Measurements from ENCODE around the gene CHD9. TPM values are rescaled to one million over a fixed set of nuclear protein-coding genes. Genes with fewer than 3 reads are reported as not detected.
"Not testable (repeated sequence)": the region's sequence is repeated elsewhere in the genome, so short reads cannot be mapped to it uniquely, and the experiment has no call there.

Gene CHD9
- total RNA-seq = 1 to 10 TPM; 9.4 to 9.7 TPM

DNA sequence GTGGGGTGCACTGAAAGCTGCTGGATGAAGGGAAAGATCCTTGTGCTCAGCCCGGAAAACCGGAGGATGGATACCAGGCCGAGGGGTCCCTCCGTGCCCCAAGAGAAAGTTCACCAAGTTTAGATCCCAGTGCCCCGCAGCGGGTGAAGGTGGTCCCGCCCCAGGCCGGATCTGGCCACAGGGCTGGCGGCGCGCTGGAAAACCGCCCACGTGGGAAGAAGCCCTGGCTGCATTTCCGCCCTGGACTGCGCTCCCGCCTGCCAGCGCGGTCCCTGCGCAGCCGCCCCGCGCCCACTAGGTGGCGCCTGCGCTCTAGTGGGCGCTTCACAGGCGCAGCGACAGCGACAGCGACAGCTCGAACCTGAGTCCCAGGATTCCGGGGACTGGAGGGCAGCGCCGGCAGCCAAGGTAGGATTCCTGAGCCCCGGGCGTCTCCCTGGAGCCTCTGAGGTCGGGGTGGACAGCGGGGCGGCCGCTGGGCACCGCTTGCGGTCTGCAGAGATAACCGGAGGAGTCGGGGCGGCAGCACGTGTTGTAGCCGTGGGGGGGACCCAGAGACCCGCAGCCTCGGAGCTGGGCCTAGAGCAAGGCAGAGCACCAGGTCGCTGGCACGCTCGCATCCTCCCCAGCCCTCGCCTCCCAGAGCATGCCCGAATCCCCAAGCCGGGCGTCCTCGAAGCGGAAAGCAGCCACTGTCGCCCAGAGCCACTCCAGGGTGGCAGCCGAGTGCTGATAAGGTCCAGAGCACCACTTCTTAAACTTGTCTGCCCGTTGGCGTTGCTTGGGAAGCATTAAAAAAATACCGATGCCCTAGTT is at the start of gene CHD9:
Gene CHD9, plus strand, starts transcription at position 322 of the 816 bp plus-strand sequence. CDS start 101,099 bp downstream, outside the sequence.
- H3K4me3 Mint-ChIP-seq = peak within 1 kb of the TSS; percentile 80
- peaks cover 18% of the 10 kb centered on the region for H3K4me1 Mint-ChIP-seq (ENCODE audit: low read depth)
- peaks cover 3% of the 10 kb centered on the region for H3K27me3 Mint-ChIP-seq (ENCODE audit: low read depth)
- DNase-seq = peak; percentile 72
- H3K36me3 Mint-ChIP-seq (ENCODE audit: low read depth) = no peaks in the 10 kb centered on the region
- intact Hi-C loops (cut with micrococcal nuclease) = loop anchor here (1.0 to 10.0 kb wide), 10 partner anchors 44 to 455 kb away; partner anchors contain the start of genes AKTIP and RBL2
- no peaks in the 10 kb centered on the region for H3K9me3 Mint-ChIP-seq
- no peak within 1 kb of the TSS for H3K27ac Mint-ChIP-seq
- CTCF ChIA-PET = interaction anchor here (0.6 to 4.3 kb wide), 22 partner anchors 8 to 350 kb away, joined by 3 to 30 read pairs (median 4); no protein-coding TSS in a partner anchor

GRCh38 chr16:53007095-53007494 is 47.7 kb upstream of the CHD9 start:
- no peaks in the 10 kb centered on the region for H3K9me3 Mint-ChIP-seq

GRCh38 chr16:53014287-53014686 is 40.5 kb upstream of the CHD9 start:
- intact Hi-C loops (cut with micrococcal nuclease) = no loop called here
- Mint-ChIP-seq H3K4me3 (no peak overlapping the region), H3K36me3 (ENCODE audit: low read depth) (no peaks in the 10 kb centered on the region), H3K27me3 (ENCODE audit: low read depth) (peaks cover 18% of the 10 kb centered on the region), H3K9me3 (no peaks in the 10 kb centered on the region), H3K27ac (no peak overlapping the region), H3K4me1 (ENCODE audit: low read depth) (no peaks in the 10 kb centered on the region)
- CTCF ChIA-PET = no interaction called here
- no peak for DNase-seq

More at GRCh38 chr16:53007095-53007494, 47.7 kb upstream of the CHD9 start:
- Mint-ChIP-seq H3K36me3 (ENCODE audit: low read depth) (no peaks in the 10 kb centered on the region), H3K4me1 (ENCODE audit: low read depth) (no peaks in the 10 kb centered on the region), H3K27ac (no peak overlapping the region), H3K4me3 (no peak overlapping the region), H3K27me3 (ENCODE audit: low read depth) (peaks cover 5% of the 10 kb centered on the region)
- intact Hi-C loops (cut with micrococcal nuclease) = no loop called here
- no peak for DNase-seq
- CTCF ChIA-PET = no interaction called here

DNA sequence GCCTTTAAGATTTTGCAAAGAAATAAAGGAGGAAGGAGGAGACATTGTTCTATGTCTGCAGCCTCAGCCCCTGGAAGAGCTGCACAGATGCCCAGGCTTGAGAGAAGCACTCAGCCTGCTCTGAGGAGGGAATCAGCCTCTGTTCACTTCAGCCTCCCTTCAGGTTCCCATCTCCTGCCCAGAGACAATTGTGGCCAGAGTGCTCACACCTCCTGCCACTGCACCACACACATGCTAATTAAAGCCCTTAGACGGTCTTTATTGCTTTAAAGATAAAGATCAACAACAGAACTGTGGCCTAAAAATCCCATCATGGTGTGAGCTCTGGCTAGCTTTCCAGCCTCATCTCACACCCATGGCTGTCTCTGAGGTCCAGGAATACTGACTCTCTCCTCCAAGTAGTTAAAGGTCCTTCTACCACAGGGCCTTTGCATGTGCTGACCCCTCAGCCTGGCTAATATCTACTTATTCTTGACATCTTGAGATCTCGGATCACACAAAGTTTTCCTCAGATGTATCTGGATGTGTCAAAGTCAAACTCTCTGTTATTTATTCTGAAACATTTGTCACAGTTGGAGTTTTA is 35.9 kb upstream of the CHD9 start:
- H3K4me1 Mint-ChIP-seq (ENCODE audit: low read depth) = no peaks in the 10 kb centered on the region
- no peaks in the 10 kb centered on the region for H3K36me3 Mint-ChIP-seq (ENCODE audit: low read depth)
- CTCF ChIA-PET = interaction anchor here (0.6 kb wide), 1 partner anchor 78 kb away, joined by 3 read pairs; no protein-coding TSS in a partner anchor
- no peak for DNase-seq
- H3K27ac Mint-ChIP-seq = no peak overlapping the region
- no peaks in the 10 kb centered on the region for H3K9me3 Mint-ChIP-seq
- intact Hi-C loops (cut with micrococcal nuclease) = no loop called here
- H3K27me3 Mint-ChIP-seq (ENCODE audit: low read depth) = peaks cover 13% of the 10 kb centered on the region
- no peak overlapping the region for H3K4me3 Mint-ChIP-seq

DNA sequence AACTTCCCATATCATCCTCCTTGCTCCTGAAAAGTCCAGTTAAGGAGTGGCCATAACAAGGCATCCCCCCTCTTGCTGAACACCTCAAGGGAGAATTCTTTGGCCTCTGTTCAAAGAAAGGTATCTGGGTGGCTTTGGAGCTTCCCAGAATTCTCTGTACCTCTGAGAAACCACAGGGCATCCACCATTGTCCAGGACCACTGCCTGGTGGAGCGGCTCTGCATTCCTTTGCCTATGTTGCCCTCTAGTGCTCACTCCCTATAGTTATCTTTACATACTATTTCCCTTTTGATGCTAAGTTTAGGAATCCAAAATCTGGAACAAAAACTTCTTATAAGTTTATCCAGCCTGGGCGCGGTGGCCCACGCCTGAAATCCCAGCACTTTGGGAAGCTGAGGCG is 32.4 kb upstream of the CHD9 start:
- H3K27me3 Mint-ChIP-seq (ENCODE audit: low read depth) = peaks cover 6% of the 10 kb centered on the region
- no peaks in the 10 kb centered on the region for H3K4me1 Mint-ChIP-seq (ENCODE audit: low read depth)
- peak; percentile 27 for DNase-seq

DNA sequence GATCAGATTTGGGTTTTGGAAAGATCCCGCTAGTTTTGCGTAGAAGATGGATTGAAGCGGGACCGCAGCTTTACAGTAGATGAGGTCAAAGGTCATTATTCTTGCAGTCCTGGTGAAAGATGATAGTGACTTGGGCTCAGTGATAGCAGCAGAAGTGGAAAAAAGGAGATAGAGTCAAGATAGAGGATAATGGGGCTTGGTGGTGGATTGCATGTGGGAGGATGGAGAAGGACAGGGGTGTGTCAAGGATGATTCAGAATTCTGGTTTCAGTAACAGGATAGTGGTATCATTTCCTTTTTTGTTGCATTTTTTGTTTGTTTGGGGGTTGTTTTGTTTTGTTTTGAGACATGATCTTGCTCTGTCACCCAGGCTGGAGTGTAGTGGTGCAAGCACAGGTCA is 30.7 kb upstream of the CHD9 start:
- Mint-ChIP-seq H3K9me3 (no peaks in the 10 kb centered on the region), H3K27ac (no peak overlapping the region), H3K4me3 (no peak overlapping the region), H3K27me3 (ENCODE audit: low read depth) (peaks cover 6% of the 10 kb centered on the region), H3K4me1 (ENCODE audit: low read depth) (no peaks in the 10 kb centered on the region), H3K36me3 (ENCODE audit: low read depth) (no peaks in the 10 kb centered on the region)
- CTCF ChIA-PET = no interaction called here
- no peak for DNase-seq
- intact Hi-C loops (cut with micrococcal nuclease) = no loop called here

More for the DNA sequence above, 32.4 kb upstream of the CHD9 start:
- CTCF ChIA-PET = interaction anchor here (1.0 kb wide), 1 partner anchor 48 kb away, joined by 3 read pairs; no protein-coding TSS in a partner anchor
- H3K9me3 Mint-ChIP-seq = no peaks in the 10 kb centered on the region
- no peak overlapping the region for H3K4me3 Mint-ChIP-seq
- H3K36me3 Mint-ChIP-seq (ENCODE audit: low read depth) = no peaks in the 10 kb centered on the region
- intact Hi-C loops (cut with micrococcal nuclease) = loop anchor here (1.0 kb wide), 1 partner anchor 831 kb away; no protein-coding TSS in a partner anchor
- H3K27ac Mint-ChIP-seq = no peak overlapping the region

- Mint-ChIP-seq H3K27ac (no peak overlapping the region), H3K36me3 (ENCODE audit: low read depth) (no peaks in the 10 kb centered on the region), H3K27me3 (ENCODE audit: low read depth) (peaks cover 16% of the 10 kb centered on the region), H3K4me1 (ENCODE audit: low read depth) (no peaks in the 10 kb centered on the region), H3K9me3 (no peaks in the 10 kb centered on the region), H3K4me3 (no peak overlapping the region)
- DNase-seq = no peak
- intact Hi-C loops (cut with micrococcal nuclease) = no loop called here
- CTCF ChIA-PET = no interaction called here
These were observed 24.8 kb upstream of the CHD9 start for GRCh38 chr16:53029971-53030370.

DNA sequence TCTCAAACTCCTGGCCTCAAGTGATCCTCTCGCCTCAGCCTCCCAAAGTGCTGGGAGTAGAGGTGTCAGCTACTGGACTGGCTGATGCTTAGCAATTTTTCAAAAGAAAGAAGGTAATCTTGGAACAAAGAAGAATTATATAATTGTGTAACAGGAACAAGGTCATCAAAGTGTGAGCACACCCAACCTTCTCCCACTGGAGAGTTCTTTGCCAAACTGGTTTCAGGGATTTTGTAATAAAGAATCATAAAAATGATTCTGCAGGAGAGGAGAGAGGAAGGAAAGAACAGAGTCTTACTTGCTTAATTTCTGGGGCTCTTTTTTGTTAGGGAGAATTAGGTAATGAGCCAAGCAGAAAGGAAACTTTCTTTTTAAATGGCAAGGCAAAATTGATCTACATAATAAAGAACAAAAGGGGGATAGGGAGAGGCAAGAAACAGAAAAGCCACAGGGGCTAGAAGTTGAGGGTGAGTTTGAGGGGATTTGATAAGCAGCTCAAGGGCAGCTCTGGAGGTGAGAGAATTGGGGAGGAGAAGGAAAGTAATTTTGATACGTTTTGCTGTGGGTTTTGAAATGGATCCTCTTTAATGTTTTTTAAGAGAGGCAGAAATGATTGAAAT is 23.4 kb upstream of the CHD9 start:
- CTCF ChIA-PET = interaction anchor here (0.6 kb wide), 1 partner anchor 297 kb away, joined by 3 read pairs; no protein-coding TSS in a partner anchor
- Mint-ChIP-seq H3K36me3 (ENCODE audit: low read depth) (no peaks in the 10 kb centered on the region), H3K27ac (no peak overlapping the region), H3K9me3 (no peaks in the 10 kb centered on the region), H3K4me3 (no peak overlapping the region), H3K4me1 (ENCODE audit: low read depth) (no peaks in the 10 kb centered on the region), H3K27me3 (ENCODE audit: low read depth) (peaks cover 19% of the 10 kb centered on the region)
- intact Hi-C loops (cut with micrococcal nuclease) = no loop called here
- DNase-seq = no peak

DNA sequence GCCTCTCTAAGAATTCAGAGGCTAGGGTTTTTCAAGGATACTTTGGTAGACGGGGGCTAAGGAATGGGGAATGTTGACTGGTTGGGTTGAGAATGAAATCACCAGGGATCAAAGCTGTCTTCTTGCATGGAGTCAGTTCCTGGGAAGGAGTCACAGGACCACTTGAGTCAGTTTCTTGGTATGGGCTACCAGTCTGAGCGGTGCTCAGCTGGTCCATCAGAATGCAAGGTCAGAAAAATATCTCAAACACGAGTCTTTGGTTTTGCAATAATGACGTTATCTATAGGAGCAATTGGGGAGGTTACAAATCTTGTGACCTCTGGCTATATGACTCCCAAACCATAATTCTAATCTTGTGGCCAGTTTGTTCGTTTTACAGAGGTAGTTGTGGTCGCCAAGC is 20.5 kb upstream of the CHD9 start:
- no peak overlapping the region for H3K4me3 Mint-ChIP-seq
- DNase-seq = no peak
- H3K36me3 Mint-ChIP-seq (ENCODE audit: low read depth) = no peaks in the 10 kb centered on the region
- no peak overlapping the region for H3K27ac Mint-ChIP-seq
- H3K27me3 Mint-ChIP-seq (ENCODE audit: low read depth) = peaks cover 19% of the 10 kb centered on the region
- intact Hi-C loops (cut with micrococcal nuclease) = no loop called here
- H3K9me3 Mint-ChIP-seq = no peaks in the 10 kb centered on the region
- CTCF ChIA-PET = no interaction called here
- no peaks in the 10 kb centered on the region for H3K4me1 Mint-ChIP-seq (ENCODE audit: low read depth)

DNA sequence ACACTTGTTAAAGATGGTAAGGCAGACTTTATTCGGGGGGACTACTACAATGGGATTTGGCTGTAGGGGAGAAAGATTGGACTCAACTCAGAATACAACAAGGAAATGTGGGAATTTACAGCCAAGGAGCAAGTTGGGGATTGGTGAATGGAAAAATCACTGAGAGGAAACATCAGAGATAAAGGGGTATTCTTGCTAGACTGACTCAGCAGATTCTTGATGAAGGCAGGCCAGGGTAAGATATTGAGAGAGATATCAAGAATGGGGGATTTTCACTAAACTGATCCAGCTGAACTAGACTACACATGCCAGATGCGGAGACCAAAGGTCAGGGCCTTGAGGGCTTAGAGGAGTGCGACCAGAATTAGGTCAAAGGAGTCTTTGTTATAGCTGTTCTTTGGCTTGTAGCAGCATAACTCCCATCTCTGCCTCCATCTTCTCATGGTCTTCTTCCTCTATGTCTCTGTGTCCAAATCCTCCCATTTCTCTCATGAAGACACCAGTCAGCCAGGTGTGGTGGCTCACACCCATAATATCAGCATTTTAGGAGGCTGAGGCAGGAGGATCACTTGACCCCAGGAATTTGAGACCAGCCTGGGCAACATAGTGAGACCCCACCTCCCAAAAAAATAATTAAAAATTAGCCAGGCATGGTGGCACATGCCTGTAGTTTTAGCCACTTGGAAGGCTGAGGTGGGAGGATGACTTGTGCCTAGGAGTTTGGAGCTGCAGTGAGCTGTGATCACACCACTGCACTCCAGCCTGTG is 19.4 kb upstream of the CHD9 start:
- CTCF ChIA-PET = no interaction called here
- no peaks in the 10 kb centered on the region for H3K9me3 Mint-ChIP-seq
- H3K27ac Mint-ChIP-seq = no peak overlapping the region
- DNase-seq = no peak
- H3K4me3 Mint-ChIP-seq = no peak overlapping the region
- H3K36me3 Mint-ChIP-seq (ENCODE audit: low read depth) = no peaks in the 10 kb centered on the region
- H3K4me1 Mint-ChIP-seq (ENCODE audit: low read depth) = no peaks in the 10 kb centered on the region
- intact Hi-C loops (cut with micrococcal nuclease) = no loop called here
- peaks cover 16% of the 10 kb centered on the region for H3K27me3 Mint-ChIP-seq (ENCODE audit: low read depth)

DNA sequence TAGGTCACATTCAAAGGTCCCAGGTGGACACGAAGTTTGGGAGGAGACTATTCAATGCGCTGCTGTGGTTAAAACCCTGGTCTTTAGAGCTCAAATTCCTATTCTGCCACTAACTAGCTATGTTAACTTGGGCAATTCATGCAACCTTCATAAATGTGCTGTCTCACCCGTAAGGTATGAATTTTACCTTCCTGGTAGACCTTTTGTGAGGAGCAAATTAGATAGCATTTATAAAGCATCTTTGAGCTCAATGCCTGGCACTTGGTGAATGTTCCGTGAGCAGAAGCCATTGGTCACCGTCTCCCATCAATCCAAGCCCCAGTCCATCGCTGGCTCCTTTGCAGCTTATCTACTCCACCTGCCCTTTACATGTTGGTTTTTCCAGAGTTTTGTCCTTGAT is 18.7 kb upstream of the CHD9 start:
- no peak overlapping the region for H3K4me3 Mint-ChIP-seq

GRCh38 chr16:53036711-53037110 is 18.1 kb upstream of the CHD9 start:
- H3K4me3 Mint-ChIP-seq; intact Hi-C loops (cut with micrococcal nuclease); CTCF ChIA-PET; H3K4me1 Mint-ChIP-seq (ENCODE audit: low read depth); DNase-seq; H3K36me3 Mint-ChIP-seq (ENCODE audit: low read depth); H3K27ac Mint-ChIP-seq; H3K9me3 Mint-ChIP-seq: not testable (repeated sequence)
- H3K27me3 Mint-ChIP-seq (ENCODE audit: low read depth) = peaks cover 15% of the 10 kb centered on the region

More for the DNA sequence above, 18.7 kb upstream of the CHD9 start:
- DNase-seq = no peak
- CTCF ChIA-PET = no interaction called here
- H3K36me3 Mint-ChIP-seq (ENCODE audit: low read depth) = no peaks in the 10 kb centered on the region
- no peaks in the 10 kb centered on the region for H3K9me3 Mint-ChIP-seq
- peaks cover 16% of the 10 kb centered on the region for H3K27me3 Mint-ChIP-seq (ENCODE audit: low read depth)
- no peak overlapping the region for H3K27ac Mint-ChIP-seq
- intact Hi-C loops (cut with micrococcal nuclease) = no loop called here
- no peaks in the 10 kb centered on the region for H3K4me1 Mint-ChIP-seq (ENCODE audit: low read depth)

Measured in activated naive CD4-positive, alpha-beta T cell treated with anti-CD3 and anti-CD28 coated beads for 36 hours (primary cell).